Activated T-helper 1 cell treated with Interleukin-2 at 50 U/mL for 16 hours (primary cell): Measurements from ENCODE around the gene TMBIM4.

Experiments used
- DNase-seq: peaks from one replicate; pipeline ENCODE4 v3.0.0-alpha.2; 2020; ENCODE audit warnings: low read depth

Gene TMBIM4

GRCh38 chr12:66090157-66090556 lies 79.6 kb downstream of the TMBIM4 start:
- DNase-seq: no peak

GRCh38 chr12:66087365-66087943 lies 82.3 kb downstream of the TMBIM4 start:
- DNase-seq: no peak

DNA sequence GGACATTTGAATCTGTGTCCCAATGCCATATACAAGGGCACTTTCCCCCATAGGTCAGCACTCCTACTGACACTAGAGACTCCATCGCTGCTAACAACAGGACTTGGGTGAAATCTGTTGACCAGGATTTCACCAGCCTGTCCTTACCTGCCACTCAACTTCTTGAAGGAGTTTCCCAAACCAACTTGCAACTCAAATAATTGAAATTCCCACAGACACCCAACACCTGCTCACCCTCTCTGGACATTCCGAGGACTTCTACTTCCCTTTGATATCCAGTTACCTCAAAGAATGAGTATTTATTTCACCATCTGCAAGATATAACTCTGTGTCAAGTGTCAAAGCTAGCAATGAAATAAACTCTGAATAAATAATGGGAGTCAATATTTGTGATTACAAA lies 83.8 kb downstream of the TMBIM4 start:
- DNase-seq: no peak
